HEK293 (cell line): Measurements from ENCODE around the gene DUSP2.

ENCODE experiments used
- CTCF ChIA-PET: fragments of 350-600 bp; formaldehyde crosslinking; extraction: SDS; loops from one replicate; lab custom pipeline; 2021; ENCODE audit warnings: antibody characterized with exemption; lab: Yijun Ruan, JAX
- POLR2A ChIA-PET: fragments of 300-600 bp; formaldehyde crosslinking; extraction: SDS; loops from one replicate; lab custom pipeline; 2020; ENCODE audit warnings: antibody characterized with exemption, inconsistent platforms; lab: Yijun Ruan, JAX
- H3K27ac ChIP-seq: fragments of 200-500 bp; sonication (Bioruptor generic); 2 replicates; pipeline ENCODE4 v1.5.1; 2014; ENCODE audit warnings: low read depth, low read length, control low read depth, inconsistent platforms; ENCODE audit errors: extremely low read depth
- H3K36me3 ChIP-seq, 2 experiments: fragments of 200-500 bp in 1 of 2; sonication (Bioruptor generic) in 1 of 2; 1 replicate in 1 of 2; 2 replicates in 1 of 2; pipeline ENCODE4 v1.5.1; 2014 to 2017; ENCODE audit warnings: inconsistent platforms in 2 of 2, low read length in 2 of 2; ENCODE audit not compliant: control insufficient read depth in 2 of 2, insufficient read depth in 1 of 2
- H3K4me1 ChIP-seq: fragments of 200-500 bp; sonication (Bioruptor generic); 2 replicates; pipeline ENCODE4 v1.5.1; 2014; ENCODE audit warnings: mild to moderate bottlenecking, low read length, inconsistent platforms; ENCODE audit not compliant: control insufficient read depth, insufficient read depth
- H3K4me3 ChIP-seq: 2 replicates; pipeline ENCODE4 v1.5.1; 2011; ENCODE audit warnings: low read depth, mild to moderate bottlenecking, control low read depth, low read length, moderate library complexity
- H3K9me3 ChIP-seq: fragments of 200-500 bp; sonication (Bioruptor generic); 2 replicates; pipeline ENCODE4 v1.5.1; 2014; ENCODE audit warnings: low read depth, low read length, inconsistent platforms; ENCODE audit not compliant: control insufficient read depth, insufficient read depth
- AEBP2 ChIP-seq: fragments of 450-650 bp; formaldehyde crosslinking; IDR thresholded peaks from 2 replicates; pipeline ENCODE4 v1.5.1; 2016; ENCODE audit warnings: missing biosample characterization, missing genetic modification characterization, borderline replicate concordance
- ATF2 ChIP-seq: fragments of 450-650 bp; formaldehyde crosslinking; IDR thresholded peaks from 2 replicates; pipeline ENCODE4 v1.5.1; 2016; ENCODE audit warnings: missing biosample characterization, missing genetic modification characterization, low read depth
- BCL11A ChIP-seq: fragments of 450-650 bp; formaldehyde crosslinking; IDR thresholded peaks from 2 replicates; pipeline ENCODE4 v1.5.1; 2016; ENCODE audit warnings: low read depth, missing biosample characterization, missing genetic modification characterization
- ELK4 ChIP-seq: IDR thresholded peaks from 2 replicates; pipeline ENCODE4 v1.6.1; 2011; ENCODE audit warnings: mild to moderate bottlenecking, low read depth, low read length, borderline replicate concordance
- GLI2 ChIP-seq: fragments of 450-650 bp; formaldehyde crosslinking; IDR thresholded peaks from 2 replicates; pipeline ENCODE4; 2017; ENCODE audit warnings: missing biosample characterization, missing genetic modification characterization, low read depth, borderline replicate concordance
- SCRT1 ChIP-seq: fragments of 450-650 bp; formaldehyde crosslinking; IDR thresholded peaks from 2 replicates; pipeline ENCODE4 v1.5.1; 2016; ENCODE audit warnings: missing biosample characterization, missing genetic modification characterization, borderline replicate concordance
- SP2 ChIP-seq: fragments of 450-650 bp; formaldehyde crosslinking; IDR thresholded peaks from 2 replicates; pipeline ENCODE4 v1.5.1; 2016; ENCODE audit warnings: missing biosample characterization, missing genetic modification characterization
- WT1 ChIP-seq: fragments of 450-650 bp; formaldehyde crosslinking; IDR thresholded peaks from 2 replicates; pipeline ENCODE4 v1.5.1; 2016; ENCODE audit warnings: missing biosample characterization, missing genetic modification characterization
- YY2 ChIP-seq: fragments of 450-650 bp; formaldehyde crosslinking; IDR thresholded peaks from 2 replicates; pipeline ENCODE4 v1.5.1; 2016; ENCODE audit warnings: missing biosample characterization, missing genetic modification characterization
- ZBTB26 ChIP-seq: fragments of 450-650 bp; formaldehyde crosslinking; optimal IDR thresholded peaks from 2 replicates; pipeline ENCODE3; 2016; ENCODE audit warnings: missing biosample characterization, mild to moderate bottlenecking, missing genetic modification characterization
- ZBTB7A ChIP-seq: fragments of 450-650 bp; formaldehyde crosslinking; IDR thresholded peaks from 2 replicates; pipeline ENCODE4 v1.5.1; 2016; ENCODE audit warnings: low read depth, missing biosample characterization, missing genetic modification characterization
- ZBTB8A ChIP-seq: fragments of 450-650 bp; formaldehyde crosslinking; IDR thresholded peaks from 2 replicates; pipeline ENCODE4 v1.5.1; 2016; ENCODE audit warnings: missing biosample characterization, missing genetic modification characterization
- ZFP37 ChIP-seq: fragments of 450-650 bp; formaldehyde crosslinking; IDR thresholded peaks from 2 replicates; pipeline ENCODE4 v1.5.1; 2016; ENCODE audit warnings: missing biosample characterization, missing genetic modification characterization
- ZNF132 ChIP-seq: fragments of 450-650 bp; formaldehyde crosslinking; IDR thresholded peaks from 2 replicates; pipeline ENCODE4 v1.5.1; 2017; ENCODE audit warnings: missing biosample characterization, missing genetic modification characterization, borderline replicate concordance
- ZNF155 ChIP-seq: fragments of 450-650 bp; formaldehyde crosslinking; IDR thresholded peaks from 2 replicates; pipeline ENCODE4 v1.5.1; 2016; ENCODE audit warnings: missing biosample characterization, missing genetic modification characterization
- ZNF169 ChIP-seq: fragments of 450-650 bp; formaldehyde crosslinking; IDR thresholded peaks from 2 replicates; pipeline ENCODE4 v1.5.1; 2016; ENCODE audit warnings: missing biosample characterization, missing genetic modification characterization
- ZNF510 ChIP-seq: fragments of 450-650 bp; formaldehyde crosslinking; IDR thresholded peaks from 2 replicates; pipeline ENCODE4 v1.5.1; 2018; ENCODE audit warnings: mild to moderate bottlenecking, missing genetic modification characterization, missing biosample characterization; ENCODE audit not compliant: insufficient replicate concordance
- ZNF544 ChIP-seq: fragments of 450-650 bp; formaldehyde crosslinking; IDR thresholded peaks from 2 replicates; pipeline ENCODE4 v1.5.0; 2017; ENCODE audit warnings: missing biosample characterization, missing genetic modification characterization
- ZNF580 ChIP-seq: fragments of 450-650 bp; formaldehyde crosslinking; IDR thresholded peaks from 2 replicates; pipeline ENCODE4 v1.5.1; 2016; ENCODE audit warnings: missing biosample characterization, missing genetic modification characterization
- ZNF624 ChIP-seq: fragments of 450-650 bp; formaldehyde crosslinking; IDR thresholded peaks from 2 replicates; pipeline ENCODE4 v1.5.1; 2017; ENCODE audit warnings: missing biosample characterization, missing genetic modification characterization
- ZNF626 ChIP-seq: fragments of 450-650 bp; sonication (Bioruptor Pico); formaldehyde crosslinking; IDR thresholded peaks from 2 replicates; pipeline ENCODE4 v1.5.1; 2018; ENCODE audit warnings: missing biosample characterization, missing genetic modification characterization, inconsistent platforms
- ZNF629 ChIP-seq: fragments of 450-650 bp; formaldehyde crosslinking; IDR thresholded peaks from 2 replicates; pipeline ENCODE4 v1.5.1; 2017; ENCODE audit warnings: missing biosample characterization, missing genetic modification characterization
- ZNF747 ChIP-seq: fragments of 450-650 bp; formaldehyde crosslinking; IDR thresholded peaks from 2 replicates; pipeline ENCODE4 v1.5.1; 2016; ENCODE audit warnings: missing biosample characterization, missing genetic modification characterization
- ZNF830 ChIP-seq: fragments of 450-650 bp; IDR thresholded peaks from 2 replicates; pipeline ENCODE4 v1.5.0; 2018; ENCODE audit warnings: missing biosample characterization, missing genetic modification characterization, low read depth, mild to moderate bottlenecking, moderate library complexity
- ZSCAN18 ChIP-seq: fragments of 450-650 bp; formaldehyde crosslinking; IDR thresholded peaks from 2 replicates; pipeline ENCODE4 v1.5.1; 2016; ENCODE audit warnings: missing biosample characterization, missing genetic modification characterization
- ZSCAN5A ChIP-seq: fragments of 450-650 bp; formaldehyde crosslinking; IDR thresholded peaks from 2 replicates; pipeline ENCODE4 v1.5.1; 2016; ENCODE audit warnings: missing biosample characterization, missing genetic modification characterization
- ZXDB ChIP-seq: fragments of 450-650 bp; formaldehyde crosslinking; IDR thresholded peaks from 2 replicates; pipeline ENCODE4 v1.5.1; 2016; ENCODE audit warnings: missing biosample characterization, missing genetic modification characterization

Gene DUSP2

GRCh38 chr2:96129528-96130120, 15.6 kb downstream of the DUSP2 start:
- H3K4me1 ChIP-seq = no peaks in the 10 kb centered on the region
- TF ChIP-seq YY2 = no peak
- TF ChIP-seq ZNF629 (tag by site-specific recombination) = no peak
- TF ChIP-seq ZSCAN18 (tag by site-specific recombination) = no peak
- no peak for TF ChIP-seq BCL11A
- TF ChIP-seq ZNF580 (tag by site-specific recombination) = no peak
- TF ChIP-seq ELK4 = no peak
- TF ChIP-seq ZBTB7A (tag by site-specific recombination) = no peak
- no peak for TF ChIP-seq SCRT1 (tag by site-specific recombination)
- no peak for TF ChIP-seq AEBP2 (tag by site-specific recombination)
- TF ChIP-seq ZXDB (tag by site-specific recombination) = no peak
- no peak for TF ChIP-seq ZNF132 (tag by site-specific recombination)
- TF ChIP-seq, all 188 proteins: peak for 0
- Histone ChIP-seq H3K36me3 (no peaks in the 10 kb centered on the region), H3K27ac (no peak overlapping the region), H3K9me3 (no peaks in the 10 kb centered on the region), H3K4me3 (no peak overlapping the region)
- ChIA-PET POLR2A (no interaction called here), CTCF (no interaction called here)

- H3K4me1 ChIP-seq = no peaks in the 10 kb centered on the region
- H3K4me3 ChIP-seq = no peak overlapping the region
- no peaks in the 10 kb centered on the region for H3K9me3 ChIP-seq
- POLR2A ChIA-PET = no interaction called here
- CTCF ChIA-PET = no interaction called here
- H3K36me3 ChIP-seq = no peaks in the 10 kb centered on the region
- no peak overlapping the region for H3K27ac ChIP-seq
- TF ChIP-seq ZBTB8A (tag by site-specific recombination) (no peak), ZNF510 (tag by site-specific recombination) (no peak), SP2 (tag by site-specific recombination) (no peak), ATF2 (tag by site-specific recombination) (no peak), ZNF155 (tag by site-specific recombination) (no peak), WT1 (tag by site-specific recombination) (no peak), ZBTB26 (tag by site-specific recombination) (no peak), ZNF830 (tag by site-specific recombination) (no peak), ZSCAN5A (tag by site-specific recombination) (no peak), ZNF747 (no peak), ZNF169 (tag by site-specific recombination) (no peak), ZFP37 (tag by site-specific recombination) (no peak), ZBTB7A (tag by site-specific recombination) (no peak), ZNF544 (tag by site-specific recombination) (no peak), ZNF624 (no peak), GLI2 (tag by site-specific recombination) (no peak), ZNF626 (tag by site-specific recombination) (no peak)
Measured at GRCh38 chr2:96128456-96128855, 16.8 kb downstream of the DUSP2 start.
